ENCODE data around the gene MEOX1. TPM values are rescaled to one million over a fixed set of nuclear protein-coding genes. Genes with fewer than 3 reads are reported as not detected.
A peak's percentile ranks its signal among the peaks of the same experiment; 100 is the strongest.

Gene MEOX1
- total RNA-seq, 1 experiment from 2014 or later: not detected

DNA sequence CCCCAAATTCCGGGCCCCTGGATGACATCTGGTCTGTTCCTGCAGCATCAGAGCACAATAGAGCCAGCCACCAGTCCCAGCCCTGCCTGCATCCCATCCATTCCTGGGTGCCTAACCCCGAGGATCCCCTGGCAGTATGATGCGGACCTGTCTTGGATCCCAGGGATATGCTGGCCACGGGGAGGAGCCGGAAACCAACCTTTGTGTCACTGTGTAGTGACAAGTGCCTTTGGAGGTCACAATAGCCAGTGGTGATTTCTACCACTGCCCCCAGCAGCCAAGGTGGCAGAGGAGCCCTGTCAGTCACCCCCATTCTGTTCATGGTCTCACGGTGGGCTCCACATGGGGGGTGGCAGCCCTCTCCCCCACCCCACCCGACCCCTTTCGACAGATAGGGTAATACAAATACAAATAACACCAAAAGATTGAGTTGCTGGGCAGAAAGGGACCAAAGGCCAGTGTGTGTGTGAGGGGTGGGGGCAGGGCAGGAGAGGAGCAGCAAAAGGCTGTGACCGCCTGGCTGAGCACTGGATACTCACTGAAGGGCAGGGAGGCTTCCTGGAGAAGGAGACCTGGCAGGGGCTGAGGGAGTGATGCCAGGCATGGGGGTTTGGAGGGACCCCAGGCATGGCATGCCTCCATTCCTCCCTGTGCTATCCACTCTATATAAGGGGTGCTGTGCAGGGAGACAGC, 29.0 kb upstream of the MEOX1 start:
- H2AK5ac ChIP-seq (ENCODE audit: insufficient read length, low read length): no peak overlapping the region
- WGBS (ENCODE audit: extremely low coverage, insufficient read length, low lambda C conversion rate): no CpG with 5 or more reads among the region's 9 CpGs
- H3K9ac ChIP-seq (ENCODE audit: extremely low read depth, insufficient read length, low read length): no peak overlapping the region
- no peak overlapping the region for H2BK5ac ChIP-seq (ENCODE audit: insufficient read length, low read length)
- no peak overlapping the region for H3K27ac ChIP-seq (ENCODE audit: insufficient read length, low read depth, low read length)
- no peak overlapping the region for H2BK20ac ChIP-seq (ENCODE audit: low read depth, low read length, poor library complexity, severe bottlenecking)
- Mint-ChIP-seq H3K9me3 (no peaks in the 10 kb centered on the region), H3K4me1 (peaks cover 10 to 12% of the 10 kb centered on the region in 2 experiments), H3K27me3 (ENCODE audit: low read depth) (no peaks in the 10 kb centered on the region), H3K27ac (peak overlapping the region in 1 of 3 experiments; percentile 62; a peak in 2 of 7 replicates), H3K4me3 (peak overlapping the region in 1 of 2 experiments; percentile 25; a peak in 1 of 5 replicates), H3K36me3 (ENCODE audit: insufficient read depth in 1 of 3, low read depth in 3 of 3) (no peaks in the 10 kb centered on the region)
- H3K4me2 ChIP-seq (ENCODE audit: insufficient read depth, insufficient read length, low read length): no peak overlapping the region
- H3T11ph ChIP-seq (ENCODE audit: low read length): no peak overlapping the region
- H3K4me1 ChIP-seq (ENCODE audit: insufficient read depth, low read length): no peaks in the 10 kb centered on the region
- H4K8ac ChIP-seq (replicated peaks; ENCODE audit: insufficient read length, low read depth, low read length): no peak overlapping the region
- no peak overlapping the region for H2BK120ac ChIP-seq (ENCODE audit: low read depth, low read length, poor library complexity, severe bottlenecking)
- no peak overlapping the region for H2BK15ac ChIP-seq (ENCODE audit: low read depth, low read length)
- H4K20me1 ChIP-seq (ENCODE audit: control insufficient read depth, insufficient read depth, insufficient read length): no peaks in the 10 kb centered on the region
- no peak overlapping the region for H3K4ac ChIP-seq (ENCODE audit: low read depth, low read length)
- no peaks in the 10 kb centered on the region for H3K79me1 ChIP-seq (ENCODE audit: insufficient read depth, low read depth, low read length, poor library complexity, severe bottlenecking)
- TF ChIP-seq, protein P1, sequence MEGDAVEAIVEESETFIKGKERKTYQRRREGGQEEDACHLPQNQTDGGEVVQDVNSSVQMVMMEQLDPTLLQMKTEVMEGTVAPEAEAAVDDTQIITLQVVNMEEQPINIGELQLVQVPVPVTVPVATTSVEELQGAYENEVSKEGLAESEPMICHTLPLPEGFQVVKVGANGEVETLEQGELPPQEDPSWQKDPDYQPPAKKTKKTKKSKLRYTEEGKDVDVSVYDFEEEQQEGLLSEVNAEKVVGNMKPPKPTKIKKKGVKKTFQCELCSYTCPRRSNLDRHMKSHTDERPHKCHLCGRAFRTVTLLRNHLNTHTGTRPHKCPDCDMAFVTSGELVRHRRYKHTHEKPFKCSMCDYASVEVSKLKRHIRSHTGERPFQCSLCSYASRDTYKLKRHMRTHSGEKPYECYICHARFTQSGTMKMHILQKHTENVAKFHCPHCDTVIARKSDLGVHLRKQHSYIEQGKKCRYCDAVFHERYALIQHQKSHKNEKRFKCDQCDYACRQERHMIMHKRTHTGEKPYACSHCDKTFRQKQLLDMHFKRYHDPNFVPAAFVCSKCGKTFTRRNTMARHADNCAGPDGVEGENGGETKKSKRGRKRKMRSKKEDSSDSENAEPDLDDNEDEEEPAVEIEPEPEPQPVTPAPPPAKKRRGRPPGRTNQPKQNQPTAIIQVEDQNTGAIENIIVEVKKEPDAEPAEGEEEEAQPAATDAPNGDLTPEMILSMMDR (conservative IDR thresholded peaks at IDR 0.05): no peak
- no peak overlapping the region for H3K18ac ChIP-seq (ENCODE audit: insufficient read length, low read depth, low read length)
- H3K23ac ChIP-seq (ENCODE audit: insufficient read length, low read depth, low read length): no peak overlapping the region
- DNase-seq: peak; percentile 36
- no peaks in the 10 kb centered on the region for H3K23me2 ChIP-seq (ENCODE audit: insufficient read length, low read depth, low read length, poor library complexity, severe bottlenecking)
- H3K14ac ChIP-seq (ENCODE audit: insufficient read depth, low read length): no peak overlapping the region
- no peak overlapping the region for H4K5ac ChIP-seq (ENCODE audit: insufficient read length, low read depth, low read length)
- H3K56ac ChIP-seq (ENCODE audit: insufficient read length, low read depth, low read length): no peak overlapping the region
- H3K9me3 ChIP-seq (ENCODE audit: control insufficient read depth, low read depth, low read length): no peaks in the 10 kb centered on the region
- no peaks in the 10 kb centered on the region for H3K79me2 ChIP-seq (ENCODE audit: insufficient read depth, low read length)
- no peaks in the 10 kb centered on the region for H3K27me3 ChIP-seq (ENCODE audit: insufficient read depth, low read length)
- H2BK12ac ChIP-seq (ENCODE audit: insufficient read length, low read depth, low read length): no peak overlapping the region
- H4K91ac ChIP-seq (ENCODE audit: insufficient read length, low read depth, low read length): no peak overlapping the region
- no peak overlapping the region for H2AFZ ChIP-seq (ENCODE audit: low read length)
